GM15510 (cell line): Measurements from ENCODE around the gene ADNP2.

Source experiments
- POLR2A ChIP-seq: IDR thresholded peaks from 3 replicates; pipeline ENCODE4 v1.6.1; 2011; ENCODE audit warnings: borderline replicate concordance; ENCODE audit not compliant: insufficient read length; ENCODE audit errors: extremely low read depth

The ADNP2 gene

GRCh38 chr18:80171054-80171872, 62.2 kb downstream of the ADNP2 start:
- no peak for TF ChIP-seq POLR2A

- TF ChIP-seq POLR2A: no peak
Observed at GRCh38 chr18:80172056-80172455, 63.0 kb downstream of the ADNP2 start.

GRCh38 chr18:80173060-80173459, 64.0 kb downstream of the ADNP2 start:
- TF ChIP-seq POLR2A: no peak

GRCh38 chr18:80175451-80176204, 66.6 kb downstream of the ADNP2 start:
- no peak for TF ChIP-seq POLR2A

- TF ChIP-seq POLR2A: no peak
Observed at GRCh38 chr18:80176334-80177073, 67.4 kb downstream of the ADNP2 start.

- TF ChIP-seq POLR2A: no peak
Observed at GRCh38 chr18:80177128-80177527, 68.1 kb downstream of the ADNP2 start.

- no peak for TF ChIP-seq POLR2A
Observed at GRCh38 chr18:80178935-80179818, 70.1 kb downstream of the ADNP2 start.

GRCh38 chr18:80179857-80180558, 70.9 kb downstream of the ADNP2 start:
- no peak for TF ChIP-seq POLR2A

- no peak for TF ChIP-seq POLR2A
Observed at GRCh38 chr18:80180778-80181564, 71.9 kb downstream of the ADNP2 start.

GRCh38 chr18:80181642-80182461, 72.8 kb downstream of the ADNP2 start:
- TF ChIP-seq POLR2A: no peak

- no peak for TF ChIP-seq POLR2A
Observed at GRCh38 chr18:80182855-80183254, 73.8 kb downstream of the ADNP2 start.
